Measurements from ENCODE around the gene ARHGAP28. TPM values are rescaled to one million over a fixed set of nuclear protein-coding genes. Genes with fewer than 3 reads are reported as not detected.
"Not testable (repeated sequence)": the region's sequence is repeated elsewhere in the genome, so short reads cannot be mapped to it uniquely, and the experiment has no call there.

Gene ARHGAP28
- total RNA-seq, 8 experiments from 2014 or later: 5.4 to 19.4 (median 9.8) TPM

DNA sequence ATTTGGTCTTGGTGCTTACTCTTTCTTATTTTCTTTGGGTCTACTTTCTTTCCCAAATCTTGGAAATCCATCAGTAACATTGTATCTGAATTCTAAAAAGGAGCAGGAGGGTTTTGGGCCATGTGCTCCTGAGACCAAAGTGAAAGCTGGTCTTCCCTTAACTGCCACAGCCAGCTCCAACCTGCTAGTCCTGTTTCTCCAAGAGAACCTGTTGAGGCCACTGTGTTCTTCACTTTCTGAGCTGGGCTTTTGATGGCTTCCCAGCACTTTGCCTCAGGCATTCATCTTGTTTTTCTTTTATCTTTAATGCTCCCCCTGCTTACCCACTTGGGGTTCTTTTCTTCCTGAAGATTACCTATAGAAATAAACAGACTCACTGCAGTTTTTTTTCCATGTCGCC is 53.3 kb downstream of the ARHGAP28 start:
- in situ Hi-C loops (cut with MboI; ENCODE audit: low pct_unique_long_range_greater_than_20kb in 2 of 9, low sequenced_read_pairs in 9 of 9, unreplicated experiment in 9 of 9): no loop called here
- ATAC-seq (replicated peaks in 6 of 8): no peak
- H3K4me3 ChIP-seq: no peak overlapping the region
- H3K27ac ChIP-seq: no peak overlapping the region
- peaks cover 6 to 11% of the 10 kb centered on the region in 2 donors for H3K4me1 ChIP-seq (replicated peaks in 1 of 2)
- WGBS, 10 experiments: 50 to 100% (median 100%) methylated on average over 1 of the region's 1 CpG; no CpG with 5 or more reads in 2 of the 10 experiments

DNA sequence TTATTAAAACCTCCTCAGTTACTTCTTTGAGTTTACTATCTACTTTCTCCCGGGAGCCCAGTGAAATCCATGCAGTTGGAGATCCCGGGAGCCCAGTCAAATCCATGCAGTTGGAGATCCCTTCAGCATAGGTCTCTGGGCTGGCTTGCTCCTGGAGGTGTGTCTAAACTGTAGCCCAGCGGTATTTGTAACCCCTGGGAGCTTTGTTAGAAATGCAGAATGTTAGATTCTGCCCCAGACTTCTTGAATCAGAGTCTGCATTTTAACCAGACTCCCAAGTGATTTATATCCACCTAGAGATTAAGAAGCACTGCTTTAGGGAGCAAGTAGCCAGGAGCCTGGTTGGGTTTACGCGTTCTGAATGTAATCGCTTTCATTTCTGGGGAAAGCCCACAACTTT is 54.5 kb downstream of the ARHGAP28 start:
- Histone ChIP-seq H3K27ac (no peak overlapping the region), H3K4me3 (no peak overlapping the region), H3K4me1 (replicated peaks in 1 of 2) (peaks cover 6 to 11% of the 10 kb centered on the region in 2 donors)
- 20 to 100% (median 68%) methylated on average over 1 to 6 of the region's 6 CpGs; no CpG with 5 or more reads in 2 of the 10 experiments for WGBS, 10 experiments
- in situ Hi-C loops (cut with MboI; ENCODE audit: low pct_unique_long_range_greater_than_20kb in 2 of 9, low sequenced_read_pairs in 9 of 9, unreplicated experiment in 9 of 9): no loop called here
- peak in 1 of 8 experiments; percentile 7 for ATAC-seq (replicated peaks in 6 of 8)

DNA sequence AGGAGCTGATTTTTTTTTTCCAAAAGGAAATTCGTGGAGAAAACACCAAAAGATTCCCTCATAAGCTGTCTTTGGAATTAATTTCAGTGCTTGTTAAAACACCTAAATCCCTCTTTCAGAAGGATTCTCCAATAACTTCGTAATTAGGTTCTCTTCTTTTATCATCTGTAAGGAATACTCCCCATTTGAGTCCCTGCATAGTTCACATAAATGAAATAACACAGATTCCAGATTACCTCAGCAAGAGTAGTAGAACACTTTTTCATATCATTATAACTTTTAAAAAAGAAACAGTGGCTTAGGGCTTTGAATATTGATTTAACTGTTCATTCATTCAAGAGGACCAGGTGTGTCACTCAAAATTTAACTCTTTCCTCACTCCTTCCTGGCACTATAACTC is 55.5 kb downstream of the ARHGAP28 start:
- H3K4me1 ChIP-seq (replicated peaks in 1 of 2): peaks cover 6 to 11% of the 10 kb centered on the region in 2 donors
- H3K4me3 ChIP-seq: no peak overlapping the region
- in situ Hi-C loops (cut with MboI; ENCODE audit: low pct_unique_long_range_greater_than_20kb in 2 of 9, low sequenced_read_pairs in 9 of 9, unreplicated experiment in 9 of 9): no loop called here
- 13 to 91% (median 36%) methylated on average over 1 to 2 of the region's 2 CpGs; no CpG with 5 or more reads in 2 of the 10 experiments for WGBS, 10 experiments
- ATAC-seq (replicated peaks in 6 of 8): no peak
- H3K27ac ChIP-seq: no peak overlapping the region

DNA sequence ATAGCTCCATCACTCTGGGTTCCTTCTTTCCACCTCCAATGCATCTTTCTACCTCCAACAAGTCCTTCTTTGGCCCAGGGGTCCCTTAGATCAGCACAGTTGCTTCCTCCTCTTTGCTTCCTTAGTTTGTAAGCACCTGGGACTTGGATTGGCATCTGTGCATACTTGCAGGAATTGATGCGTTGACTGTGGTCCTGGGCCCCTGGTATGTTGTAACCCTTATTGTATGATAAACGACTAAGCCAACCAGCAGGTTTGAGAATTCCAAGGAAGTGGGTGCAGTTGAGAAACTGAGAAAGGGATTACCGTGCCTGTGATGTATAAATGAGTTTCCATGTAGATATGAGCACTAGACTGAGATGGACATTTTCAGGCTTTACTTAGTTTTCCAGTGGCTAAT is 55.9 kb downstream of the ARHGAP28 start:
- no peak overlapping the region for H3K27ac ChIP-seq
- no peak for ATAC-seq (replicated peaks in 6 of 8)
- 31 to 100% (median 85%) methylated on average over 1 to 3 of the region's 3 CpGs; no CpG with 5 or more reads in 2 of the 10 experiments for WGBS, 10 experiments
- H3K4me3 ChIP-seq: no peak overlapping the region
- H3K4me1 ChIP-seq (replicated peaks in 1 of 2): peaks cover 6 to 11% of the 10 kb centered on the region in 2 donors
- in situ Hi-C loops (cut with MboI; ENCODE audit: low pct_unique_long_range_greater_than_20kb in 2 of 9, low sequenced_read_pairs in 9 of 9, unreplicated experiment in 9 of 9): no loop called here

DNA sequence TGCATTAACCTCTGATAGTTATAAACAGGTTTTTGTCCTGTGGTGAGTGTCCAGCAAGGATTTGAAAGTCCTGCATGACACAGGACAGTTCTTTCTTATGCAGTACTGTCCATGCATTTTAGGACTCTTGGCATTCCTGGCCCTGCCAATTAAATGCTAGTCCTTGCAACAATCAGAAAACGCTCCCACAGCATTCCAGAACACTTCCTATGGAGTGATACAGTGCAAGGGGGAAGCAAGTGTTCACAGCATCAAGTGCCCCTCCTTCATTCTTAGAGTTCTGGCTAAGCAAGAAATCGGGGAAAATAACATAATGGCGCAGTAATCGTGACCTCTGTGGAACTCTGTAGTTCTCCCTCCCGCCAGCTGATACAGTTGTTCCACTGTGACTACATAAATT is 62.9 kb downstream of the ARHGAP28 start:
- in situ Hi-C loops (cut with MboI; ENCODE audit: low pct_unique_long_range_greater_than_20kb in 2 of 9, low sequenced_read_pairs in 9 of 9, unreplicated experiment in 9 of 9): no loop called here
- 58 to 100% (median 84%) methylated on average over 1 to 5 of the region's 5 CpGs; no CpG with 5 or more reads in 1 of the 10 experiments for WGBS, 10 experiments
- Histone ChIP-seq H3K27ac (no peak overlapping the region), H3K4me3 (no peak overlapping the region), H3K4me1 (replicated peaks in 1 of 2) (no peaks in the 10 kb centered on the region)
- no peak for ATAC-seq (replicated peaks in 6 of 8)

DNA sequence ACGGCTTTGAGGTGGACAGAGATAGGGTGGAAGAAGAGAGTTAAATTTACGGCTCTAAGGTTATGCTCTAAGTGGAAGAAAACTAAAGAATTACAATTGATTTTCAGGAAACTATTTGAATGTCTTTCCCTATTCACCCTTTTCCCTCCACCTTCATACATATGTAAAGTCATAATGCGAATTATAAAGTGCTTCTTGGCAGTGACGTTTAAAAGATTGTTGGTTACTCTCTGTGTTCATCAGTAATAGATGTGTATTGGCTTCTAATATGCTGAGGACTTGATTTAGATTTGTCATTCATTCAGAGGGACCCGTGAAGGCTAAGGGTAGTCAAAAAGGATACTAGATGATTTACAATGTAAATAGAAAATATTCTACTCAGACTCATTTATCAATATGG is 63.9 kb downstream of the ARHGAP28 start:
- in situ Hi-C loops (cut with MboI; ENCODE audit: low pct_unique_long_range_greater_than_20kb in 2 of 9, low sequenced_read_pairs in 9 of 9, unreplicated experiment in 9 of 9): no loop called here
- 0 to 84% (median 64%) methylated on average over 1 to 5 of the region's 5 CpGs; no CpG with 5 or more reads in 1 of the 10 experiments for WGBS, 10 experiments
- Histone ChIP-seq H3K27ac (no peak overlapping the region), H3K4me1 (replicated peaks in 1 of 2) (no peaks in the 10 kb centered on the region), H3K4me3 (no peak overlapping the region)
- peak in 3 of 8 experiments; percentile 42 to 91 (median 81) for ATAC-seq (replicated peaks in 6 of 8)

DNA sequence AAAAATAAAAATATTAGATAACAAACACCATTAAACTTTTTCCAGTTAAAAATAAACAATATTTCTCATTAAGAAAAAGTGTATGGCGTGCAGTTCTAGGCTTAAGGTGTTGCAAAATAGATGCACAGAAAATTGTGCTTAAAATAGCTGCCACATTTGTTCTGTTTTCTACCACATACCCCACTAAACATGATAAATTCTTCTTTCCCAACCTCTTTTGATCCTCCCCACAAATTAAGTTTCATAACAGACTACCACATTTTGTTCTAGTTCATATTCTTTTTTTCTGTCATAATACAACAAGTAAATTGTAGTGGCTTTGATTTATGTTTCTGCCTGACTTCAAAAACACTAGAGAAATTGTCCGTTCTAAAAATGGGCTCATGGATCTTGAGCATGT is 64.5 kb downstream of the ARHGAP28 start:
- 14 to 100% (median 89%) methylated on average over 1 to 2 of the region's 2 CpGs; no CpG with 5 or more reads in 1 of the 10 experiments for WGBS, 10 experiments
- Histone ChIP-seq H3K4me1 (replicated peaks in 1 of 2) (no peaks in the 10 kb centered on the region), H3K27ac (no peak overlapping the region), H3K4me3 (no peak overlapping the region)
- in situ Hi-C loops (cut with MboI; ENCODE audit: low pct_unique_long_range_greater_than_20kb in 2 of 9, low sequenced_read_pairs in 9 of 9, unreplicated experiment in 9 of 9): no loop called here
- no peak for ATAC-seq (replicated peaks in 6 of 8)

DNA sequence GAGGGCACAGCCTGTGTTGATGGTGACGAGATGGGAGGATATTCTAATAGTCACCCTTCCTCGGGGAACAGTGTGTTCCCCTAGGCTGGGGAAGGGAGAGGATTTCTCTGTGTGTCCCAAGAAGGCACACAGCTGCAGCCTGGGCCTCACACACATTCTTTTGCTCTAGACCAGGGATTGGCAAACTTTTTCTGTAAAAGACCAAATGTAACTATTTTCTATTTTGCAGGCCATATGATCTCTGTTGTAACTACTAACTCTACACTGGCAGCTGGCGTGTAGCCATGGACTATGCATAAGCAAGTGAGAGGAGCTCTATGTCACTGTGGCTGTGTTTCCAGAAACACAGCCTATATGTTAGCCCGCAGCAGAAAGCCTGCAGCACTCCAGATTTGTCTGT is 65.8 kb downstream of the ARHGAP28 start:
- in situ Hi-C loops (cut with MboI; ENCODE audit: low pct_unique_long_range_greater_than_20kb in 2 of 9, low sequenced_read_pairs in 9 of 9, unreplicated experiment in 9 of 9): no loop called here
- Histone ChIP-seq H3K27ac (no peak overlapping the region), H3K4me3 (no peak overlapping the region), H3K4me1 (replicated peaks in 1 of 2) (no peaks in the 10 kb centered on the region)
- peak in 3 of 8 experiments; percentile 19 to 76 (median 33) for ATAC-seq (replicated peaks in 6 of 8)
- WGBS, 10 experiments: 10 to 91% (median 58%) methylated on average over 1 to 3 of the region's 4 CpGs; no CpG with 5 or more reads in 3 of the 10 experiments

DNA sequence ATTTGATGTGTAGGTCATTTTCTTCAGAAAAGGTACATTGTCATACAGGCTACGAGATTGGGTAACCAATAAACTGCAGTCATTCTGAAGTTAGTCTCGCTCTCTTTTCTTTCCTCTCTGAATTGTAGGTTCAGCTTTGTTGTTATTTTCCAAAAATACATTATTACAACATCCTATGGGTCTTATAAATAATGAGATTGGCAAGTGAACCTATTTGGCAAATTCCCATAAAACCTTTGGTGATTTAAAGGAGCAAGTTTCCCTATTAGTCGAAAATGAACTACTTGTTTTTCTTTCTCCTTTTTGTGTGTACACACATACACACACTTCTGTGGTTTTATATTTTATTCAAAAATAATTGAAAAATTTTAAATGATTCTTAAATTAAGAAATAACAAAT is 67.0 kb downstream of the ARHGAP28 start:
- WGBS, 10 experiments: 42 to 100% (median 94%) methylated on average over 1 to 3 of the region's 3 CpGs; no CpG with 5 or more reads in 2 of the 10 experiments
- in situ Hi-C loops (cut with MboI; ENCODE audit: low pct_unique_long_range_greater_than_20kb in 2 of 9, low sequenced_read_pairs in 9 of 9, unreplicated experiment in 9 of 9): no loop called here
- H3K4me1 ChIP-seq (replicated peaks in 1 of 2): no peaks in the 10 kb centered on the region
- no peak for ATAC-seq (replicated peaks in 6 of 8)
- H3K27ac ChIP-seq: no peak overlapping the region
- H3K4me3 ChIP-seq: no peak overlapping the region

DNA sequence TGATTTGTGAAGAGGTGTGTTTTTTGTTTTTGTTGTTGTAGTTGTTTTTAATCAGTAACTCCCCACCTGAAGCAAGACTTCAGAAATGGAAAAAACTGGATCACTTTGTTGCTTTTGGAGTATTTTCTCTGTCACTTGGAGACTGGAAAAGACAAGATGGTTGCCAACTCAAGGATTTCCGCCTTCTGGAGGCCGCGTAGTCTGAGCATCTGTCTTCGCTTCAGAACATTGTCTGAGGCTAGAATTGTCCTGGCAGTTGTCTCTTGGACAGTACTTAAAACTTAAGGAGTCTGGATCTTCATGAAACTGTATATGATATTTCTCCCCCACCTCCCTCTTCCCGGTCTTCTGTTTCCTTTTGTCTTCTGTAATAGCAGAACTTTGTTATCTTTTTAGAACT is 67.7 kb downstream of the ARHGAP28 start:
- ATAC-seq (replicated peaks in 6 of 8): no peak
- Histone ChIP-seq H3K27ac (no peak overlapping the region), H3K4me3 (no peak overlapping the region), H3K4me1 (replicated peaks in 1 of 2) (no peaks in the 10 kb centered on the region)
- 0 to 100% (median 81%) methylated on average over 1 to 5 of the region's 5 CpGs; no CpG with 5 or more reads in 2 of the 10 experiments for WGBS, 10 experiments
- in situ Hi-C loops (cut with MboI; ENCODE audit: low pct_unique_long_range_greater_than_20kb in 2 of 9, low sequenced_read_pairs in 9 of 9, unreplicated experiment in 9 of 9): no loop called here

DNA sequence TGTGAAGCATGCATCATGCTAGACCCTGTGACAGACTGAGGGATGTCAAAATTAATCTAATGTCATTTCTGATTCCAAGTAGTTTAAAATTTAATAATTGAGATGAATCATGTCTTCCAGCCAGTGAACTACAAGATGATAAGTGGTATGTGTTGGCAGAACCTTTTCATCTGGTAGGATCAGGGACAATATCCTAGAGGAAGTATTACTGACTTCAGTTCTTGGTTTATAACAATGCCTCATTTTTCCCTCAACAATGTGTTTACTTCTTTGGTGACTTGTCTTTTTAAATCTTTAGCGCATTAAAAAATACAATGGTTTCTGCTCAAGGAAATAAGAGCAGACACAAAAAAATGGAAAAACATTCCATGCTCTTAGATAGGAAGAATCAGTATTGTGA is 69.4 kb downstream of the ARHGAP28 start:
- Histone ChIP-seq H3K27ac (no peak overlapping the region), H3K4me1 (replicated peaks in 1 of 2) (no peaks in the 10 kb centered on the region), H3K4me3 (no peak overlapping the region)
- in situ Hi-C loops (cut with MboI; ENCODE audit: low pct_unique_long_range_greater_than_20kb in 2 of 9, low sequenced_read_pairs in 9 of 9, unreplicated experiment in 9 of 9): no loop called here
- no peak for ATAC-seq (replicated peaks in 6 of 8)
- 80 to 100% (median 100%) methylated on average over 1 of the region's 1 CpG for WGBS, 10 experiments

DNA sequence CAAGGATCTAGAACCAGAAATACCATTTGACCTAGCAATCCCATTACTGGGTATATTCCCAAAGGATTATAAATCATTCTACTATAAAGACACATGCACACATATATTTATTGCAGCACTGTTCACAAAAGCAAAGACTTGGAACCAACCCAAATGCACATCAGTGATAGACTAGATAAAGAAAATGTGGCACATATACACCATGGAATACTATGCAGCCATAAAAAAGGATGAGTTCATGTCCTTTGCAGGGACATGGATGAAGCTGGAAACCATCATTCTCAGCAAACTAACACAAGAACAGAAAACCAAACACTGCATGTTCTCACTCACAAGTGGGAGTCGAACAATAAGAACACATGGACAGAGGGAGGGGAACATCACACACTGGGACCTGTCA is 70.8 kb downstream of the ARHGAP28 start:
- in situ Hi-C loops (cut with MboI; ENCODE audit: low pct_unique_long_range_greater_than_20kb in 2 of 9, low sequenced_read_pairs in 9 of 9, unreplicated experiment in 9 of 9); H3K4me3 ChIP-seq; H3K4me1 ChIP-seq (replicated peaks in 1 of 2); ATAC-seq (replicated peaks in 6 of 8); H3K27ac ChIP-seq: not testable (repeated sequence)
- 83% methylated on average over 1 of the region's 1 CpG; no CpG with 5 or more reads in 9 of the 10 experiments for WGBS, 10 experiments

DNA sequence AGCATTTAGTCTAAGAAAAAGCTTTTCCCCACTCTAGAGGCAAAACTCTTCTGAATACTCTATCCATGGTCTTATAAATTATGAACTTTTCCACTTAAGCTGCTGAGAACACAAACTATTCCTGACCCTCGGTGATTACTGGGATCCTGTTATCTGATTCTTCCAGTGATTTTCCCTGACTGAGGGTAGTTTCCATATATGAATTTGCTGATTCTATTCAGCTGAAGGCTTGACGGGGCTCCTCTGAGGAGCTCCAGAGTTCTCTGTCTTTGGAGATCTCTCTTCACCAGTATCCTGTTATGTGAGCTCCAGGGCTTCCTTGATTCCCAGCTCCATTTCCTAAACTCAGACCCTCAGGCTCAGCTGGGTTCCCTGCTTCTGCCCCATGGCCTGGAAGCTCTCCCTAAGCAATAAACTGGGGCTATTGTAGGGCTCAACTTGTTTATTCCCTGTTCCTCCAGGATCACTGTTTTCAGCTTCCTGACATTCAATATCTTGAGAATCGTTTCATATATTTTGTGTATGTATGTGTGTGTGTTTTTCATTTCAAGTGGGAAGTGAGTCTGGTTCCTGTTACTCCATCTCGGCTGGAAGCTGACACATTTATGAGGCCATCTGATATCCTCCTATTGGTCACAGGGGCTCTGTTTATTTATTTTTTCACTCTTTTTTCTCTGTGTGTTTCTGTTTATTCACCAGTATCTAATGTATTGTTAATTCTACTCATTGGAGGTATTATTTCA is 78.2 kb downstream of the ARHGAP28 start:
- Histone ChIP-seq H3K27ac (no peak overlapping the region), H3K4me3 (no peak overlapping the region), H3K4me1 (replicated peaks in 1 of 2) (peaks cover 0 to 3% of the 10 kb centered on the region in 2 donors)
- WGBS, 10 experiments: 19 to 85% (median 71%) methylated on average over 2 to 4 of the region's 4 CpGs
- ATAC-seq (replicated peaks in 6 of 8): peak in 2 of 8 experiments; percentile 14 to 92
- in situ Hi-C loops (cut with MboI; ENCODE audit: low pct_unique_long_range_greater_than_20kb in 2 of 9, low sequenced_read_pairs in 9 of 9, unreplicated experiment in 9 of 9): no loop called here

DNA sequence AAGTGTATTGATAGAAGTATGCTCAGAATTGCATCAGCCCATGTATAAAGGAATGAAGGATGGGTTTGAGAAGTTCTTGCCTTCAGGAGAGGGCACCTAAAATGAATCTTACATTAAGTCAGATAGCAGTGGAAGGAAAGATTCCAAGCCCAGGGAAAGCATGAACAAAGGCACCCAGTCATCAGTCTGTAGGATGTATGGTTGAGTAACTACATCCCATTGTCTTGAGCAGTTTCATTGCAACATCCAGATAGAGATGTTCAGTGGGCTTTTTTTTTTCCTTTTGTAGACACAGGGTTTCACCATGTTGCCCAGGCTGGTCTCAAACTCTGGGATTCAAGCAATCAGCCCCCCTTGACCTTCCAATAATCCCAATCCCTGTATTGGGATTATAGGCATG is 80.7 kb downstream of the ARHGAP28 start:
- peaks cover 0 to 17% of the 10 kb centered on the region in 2 donors for H3K4me1 ChIP-seq (replicated peaks in 1 of 2)
- in situ Hi-C loops (cut with MboI; ENCODE audit: low pct_unique_long_range_greater_than_20kb in 2 of 9, low sequenced_read_pairs in 9 of 9, unreplicated experiment in 9 of 9): no loop called here
- no peak for ATAC-seq (replicated peaks in 6 of 8)
- H3K4me3 ChIP-seq: no peak overlapping the region
- H3K27ac ChIP-seq: no peak overlapping the region
